A549 treated with CpdA at 1 μM for 4 hours (cell line): ENCODE data around the gene AKR1C4. TPM values are rescaled to one million over a fixed set of nuclear protein-coding genes. Genes with fewer than 3 reads are reported as not detected.

Experiments used
- total RNA-seq: library from RNA; stranded (reverse); fragments of 200-300 nt; extraction: Qiagen RNA extraction; gene quantifications from 5 replicates; pipeline ENCODE4 v1.2.3, GENCODE V29; 2022; ENCODE audit warnings: low read depth

The AKR1C4 gene
- total RNA-seq: 0.26 to 0.42 TPM (median 0.37 TPM) in 5 replicates

DNA sequence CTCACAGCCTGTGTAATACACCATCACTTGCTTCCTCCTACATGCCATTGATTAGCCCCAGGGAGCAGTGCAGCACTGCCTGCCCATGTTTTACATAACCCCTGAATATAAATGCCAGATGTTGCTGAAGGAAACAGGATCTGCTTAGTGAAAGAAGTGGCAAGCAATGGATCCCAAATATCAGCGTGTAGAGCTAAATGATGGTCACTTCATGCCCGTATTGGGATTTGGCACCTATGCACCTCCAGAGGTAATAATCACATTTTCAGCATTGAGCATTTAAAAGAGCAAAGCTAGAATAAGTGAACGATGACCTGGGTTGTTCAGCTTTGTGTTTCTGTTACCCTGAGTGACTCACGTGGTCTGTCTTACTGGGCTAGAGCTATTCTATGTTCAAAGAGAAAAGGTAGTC, at the start of gene AKR1C4:
Gene AKR1C4, plus strand, starts transcription at position 136 of the 412 bp plus-strand sequence. Its CDS starts 31 bp downstream, at position 167.

DNA sequence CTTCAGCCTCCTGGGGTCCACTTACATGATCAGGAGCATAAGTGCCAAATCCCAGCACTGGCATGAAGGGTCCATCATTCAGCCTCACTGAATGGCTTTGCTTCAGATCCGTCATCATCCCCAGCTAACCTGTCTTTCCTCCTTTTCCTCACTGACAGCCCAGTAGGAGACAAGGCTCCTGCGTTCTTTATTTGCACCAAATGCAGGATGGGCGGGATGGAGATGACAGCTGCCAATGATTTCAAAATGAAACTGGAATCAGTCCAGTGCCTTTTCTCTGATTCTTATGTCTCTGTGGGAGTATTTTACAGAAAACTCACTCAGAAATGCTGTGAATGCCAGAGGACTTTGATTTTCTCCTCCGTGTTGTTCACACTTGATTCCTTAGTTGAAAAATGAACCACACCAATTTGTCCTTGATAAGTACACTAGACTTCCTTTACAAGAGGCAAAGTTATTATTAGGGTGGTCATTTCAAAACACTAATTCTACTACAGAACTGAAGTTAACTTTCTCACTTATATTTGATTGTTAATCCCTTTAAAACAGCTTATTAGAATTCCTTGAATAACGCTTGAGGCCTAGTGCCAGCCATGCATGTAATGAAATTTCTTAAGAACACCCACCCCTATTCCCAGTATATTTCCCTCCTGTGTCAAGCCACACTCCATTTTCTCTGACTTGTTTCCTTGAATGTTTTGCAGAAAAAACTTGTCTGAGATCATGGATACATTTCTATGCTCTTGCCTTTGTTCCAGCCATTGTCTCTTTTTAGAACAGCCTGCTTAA, 11.5 kb upstream of the AKR1C4 start, which contains the start of gene AKR1C8:
Gene AKR1C8, minus strand, starts transcription at position 164 of the 789 bp plus-strand sequence. Its CDS starts 46 bp downstream, at position 118.

Other genes with a start within 250 kb of the AKR1C4 start
- 467 to 623 TPM (median 597 TPM) in 5 replicates for gene AKR1C1, start 233.4 kb upstream of the AKR1C4 start, total RNA-seq
- 3,008 to 3,788 TPM (median 3,160 TPM) in 5 replicates for gene AKR1C2, start 193.0 kb upstream of the AKR1C4 start, total RNA-seq
- 1,177 to 1,248 TPM (median 1,201 TPM) in 5 replicates for gene AKR1C3, start 102.4 kb upstream of the AKR1C4 start, total RNA-seq
- gene AKR1C8, start 11.7 kb upstream of the AKR1C4 start, total RNA-seq: 0.19 to 0.31 TPM in 2 of 5 replicates, not detected in the others
- not detected in 5 replicates for gene UCN3, start 168.1 kb downstream of the AKR1C4 start, total RNA-seq
- gene TUBAL3, start 208.0 kb downstream of the AKR1C4 start, total RNA-seq: 0.24 to 0.49 TPM (median 0.31 TPM) in 5 replicates
- 72.1 to 99.4 TPM (median 86.8 TPM) in 5 replicates for gene NET1, start 215.7 kb downstream of the AKR1C4 start, total RNA-seq